NB4 (cell line): ENCODE results near the gene ERFL.

Experiments
- DNase-seq: peaks from one replicate; pipeline ENCODE4 v3.0.0; 2010; ENCODE audit warnings: low read depth
- H3K4me3 ChIP-seq: one replicate; pipeline ENCODE4 v1.5.1; 2011; ENCODE audit warnings: mild to moderate bottlenecking, low read depth, low read length, moderate library complexity
- MYC ChIP-seq: IDR thresholded peaks from 2 replicates; pipeline ENCODE4 v1.6.1; 2011; ENCODE audit warnings: low read depth, low read length
- POLR2A ChIP-seq: IDR thresholded peaks from 2 replicates; pipeline ENCODE4 v1.6.1; 2011; ENCODE audit warnings: mild to moderate bottlenecking; ENCODE audit not compliant: insufficient read length; ENCODE audit errors: extremely low read depth
- TF ChIP-seq, protein P1 (sequence below): IDR thresholded peaks from 2 replicates; pipeline ENCODE4 v1.6.1; 2011; ENCODE audit warnings: low read depth, low read length
- TF ChIP-seq, protein P2 (sequence below): IDR thresholded peaks from one replicate; pipeline ENCODE4 v1.5.1; 2012; ENCODE audit warnings: low read depth, low read length

The ERFL gene

DNA sequence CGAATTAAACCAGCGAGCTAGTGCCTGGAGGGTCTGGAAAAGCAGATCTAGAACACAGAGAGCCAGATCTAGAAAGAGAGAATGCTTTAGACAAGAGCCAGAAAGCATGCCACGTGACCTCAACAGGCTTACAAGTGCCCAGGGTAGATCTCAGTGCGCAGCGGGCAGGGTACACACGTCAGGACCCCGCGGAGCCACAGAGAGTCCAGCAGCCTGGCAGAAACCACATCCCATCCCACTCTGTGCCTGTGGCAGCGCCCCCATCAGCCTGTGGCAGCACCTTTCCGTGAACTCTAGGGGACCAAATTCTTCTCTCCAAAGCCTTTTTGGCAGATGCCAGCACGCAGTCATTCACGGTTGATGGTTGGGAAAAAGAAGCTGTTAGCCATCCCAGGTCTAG, 39.3 kb downstream of the ERFL start:
- H3K4me3 ChIP-seq, result no peak overlapping the region
- DNase-seq, result no peak
- TF ChIP-seq POLR2A, result no peak
- TF ChIP-seq, protein P1, sequence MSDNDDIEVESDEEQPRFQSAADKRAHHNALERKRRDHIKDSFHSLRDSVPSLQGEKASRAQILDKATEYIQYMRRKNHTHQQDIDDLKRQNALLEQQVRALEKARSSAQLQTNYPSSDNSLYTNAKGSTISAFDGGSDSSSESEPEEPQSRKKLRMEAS, result no peak
- TF ChIP-seq, protein P2, sequence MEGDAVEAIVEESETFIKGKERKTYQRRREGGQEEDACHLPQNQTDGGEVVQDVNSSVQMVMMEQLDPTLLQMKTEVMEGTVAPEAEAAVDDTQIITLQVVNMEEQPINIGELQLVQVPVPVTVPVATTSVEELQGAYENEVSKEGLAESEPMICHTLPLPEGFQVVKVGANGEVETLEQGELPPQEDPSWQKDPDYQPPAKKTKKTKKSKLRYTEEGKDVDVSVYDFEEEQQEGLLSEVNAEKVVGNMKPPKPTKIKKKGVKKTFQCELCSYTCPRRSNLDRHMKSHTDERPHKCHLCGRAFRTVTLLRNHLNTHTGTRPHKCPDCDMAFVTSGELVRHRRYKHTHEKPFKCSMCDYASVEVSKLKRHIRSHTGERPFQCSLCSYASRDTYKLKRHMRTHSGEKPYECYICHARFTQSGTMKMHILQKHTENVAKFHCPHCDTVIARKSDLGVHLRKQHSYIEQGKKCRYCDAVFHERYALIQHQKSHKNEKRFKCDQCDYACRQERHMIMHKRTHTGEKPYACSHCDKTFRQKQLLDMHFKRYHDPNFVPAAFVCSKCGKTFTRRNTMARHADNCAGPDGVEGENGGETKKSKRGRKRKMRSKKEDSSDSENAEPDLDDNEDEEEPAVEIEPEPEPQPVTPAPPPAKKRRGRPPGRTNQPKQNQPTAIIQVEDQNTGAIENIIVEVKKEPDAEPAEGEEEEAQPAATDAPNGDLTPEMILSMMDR, result no peak
- no peak for TF ChIP-seq MYC

- DNase-seq, result peak; percentile 28
- H3K4me3 ChIP-seq, result no peak overlapping the region
- TF ChIP-seq, protein P2, result no peak
- TF ChIP-seq MYC (no peak), POLR2A (no peak)
- TF ChIP-seq, protein P1, result no peak
Observed at GRCh38 chr19:41887711-41888382, 40.4 kb downstream of the ERFL start.

DNA sequence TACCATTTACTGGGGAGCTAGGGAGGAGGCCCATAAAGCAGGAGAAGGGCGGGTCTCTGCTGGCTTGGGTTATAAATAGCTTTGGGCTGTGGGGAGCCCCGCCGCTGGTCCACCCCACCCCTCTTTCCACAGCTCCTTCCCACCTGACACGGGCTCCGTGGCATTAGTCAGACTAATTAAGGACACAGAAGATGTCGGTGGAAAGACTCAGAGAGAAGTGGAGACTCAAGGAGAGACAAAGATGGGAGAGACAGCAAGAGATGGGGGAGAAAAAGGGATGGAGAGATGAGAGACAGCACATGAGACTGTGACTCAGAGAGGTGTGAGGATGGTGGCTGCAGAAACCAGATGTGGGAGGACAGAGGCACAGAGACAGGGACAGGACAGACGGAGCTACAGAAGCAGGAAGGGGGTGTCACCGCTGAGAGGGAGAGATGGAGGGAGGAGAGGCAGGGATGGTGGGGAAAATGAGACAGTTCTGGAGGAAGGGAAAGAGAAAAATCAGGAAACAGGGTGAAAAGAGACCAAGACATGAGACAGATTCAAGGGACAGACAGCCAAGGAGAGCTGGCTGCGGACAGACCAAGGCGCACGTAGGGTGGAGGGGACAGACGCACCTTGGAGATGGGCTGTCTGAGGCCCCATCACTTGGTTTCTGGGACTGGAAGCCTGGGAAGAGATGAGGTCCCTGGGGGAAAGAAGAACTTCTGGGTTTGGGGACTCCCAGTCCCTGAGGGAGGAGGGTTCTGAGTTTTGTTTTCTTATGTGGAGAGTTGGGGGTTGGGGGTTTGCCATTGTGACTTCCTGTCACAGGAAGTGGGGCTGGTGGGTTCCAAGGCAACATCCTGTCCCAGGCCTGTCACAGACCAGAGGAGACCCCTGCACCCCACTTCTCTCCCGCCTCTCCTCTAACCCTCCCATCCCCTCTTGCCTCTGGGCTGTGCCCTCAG, 41.2 kb downstream of the ERFL start:
- peak; percentile 56 for DNase-seq
- TF ChIP-seq MYC, result no peak
- TF ChIP-seq, protein P2, result no peak
- TF ChIP-seq POLR2A, result no peak
- TF ChIP-seq, protein P1, result no peak
- H3K4me3 ChIP-seq, result no peak overlapping the region

DNA sequence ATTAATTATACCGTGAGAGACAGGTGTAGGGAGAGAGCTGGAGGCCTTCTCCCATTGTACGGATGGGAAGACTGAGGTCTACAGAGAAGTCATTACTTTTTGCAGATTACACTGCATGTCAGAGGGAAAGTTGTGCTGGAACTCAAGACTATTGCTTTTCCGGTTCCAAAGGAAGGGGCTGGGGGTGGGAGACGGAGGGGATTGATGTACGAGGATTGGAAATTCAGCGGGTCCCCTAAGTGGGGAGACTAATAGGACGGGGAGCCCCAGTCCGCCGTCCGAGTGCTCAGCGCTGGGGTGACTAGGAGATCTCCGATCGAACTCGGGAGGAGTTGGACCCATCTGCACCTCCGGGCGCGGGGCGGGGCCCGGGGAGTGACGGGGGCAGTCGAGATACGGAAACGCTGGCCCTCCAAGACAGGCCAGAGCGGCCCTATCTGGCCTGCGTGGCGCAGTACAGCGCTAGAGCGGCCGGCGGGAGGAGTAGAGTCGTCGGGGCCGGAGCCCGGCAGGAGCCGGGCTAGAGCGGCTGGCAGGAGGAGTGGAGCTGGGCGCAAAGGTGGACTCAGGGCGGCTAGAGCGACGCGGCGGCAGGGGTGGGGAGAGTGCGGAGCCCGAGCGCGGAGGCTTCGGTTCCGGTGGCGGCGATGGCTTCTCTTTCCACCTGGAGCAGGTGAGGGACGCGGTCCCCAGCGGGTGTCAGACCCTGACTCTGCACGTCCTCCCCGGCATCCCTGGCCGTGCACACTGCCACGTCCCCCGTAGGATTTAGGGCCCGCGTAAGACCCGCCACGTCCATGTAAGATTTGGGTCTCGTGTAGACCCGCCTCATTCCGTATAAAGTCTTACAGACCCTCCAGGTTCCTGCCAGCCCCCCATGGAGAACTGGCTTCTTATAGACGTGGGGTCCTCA, 44.2 kb downstream of the ERFL start:
- peak; percentile 93 for DNase-seq
- peak overlapping the region; percentile 91 for H3K4me3 ChIP-seq
- TF ChIP-seq, protein P2, result no peak
- 0 out of 2 replicates have a peak, but pooled peaks have one; percentile 23 for TF ChIP-seq MYC
- peak; percentile 55 for TF ChIP-seq POLR2A
- TF ChIP-seq, protein P1, result no peak

DNA sequence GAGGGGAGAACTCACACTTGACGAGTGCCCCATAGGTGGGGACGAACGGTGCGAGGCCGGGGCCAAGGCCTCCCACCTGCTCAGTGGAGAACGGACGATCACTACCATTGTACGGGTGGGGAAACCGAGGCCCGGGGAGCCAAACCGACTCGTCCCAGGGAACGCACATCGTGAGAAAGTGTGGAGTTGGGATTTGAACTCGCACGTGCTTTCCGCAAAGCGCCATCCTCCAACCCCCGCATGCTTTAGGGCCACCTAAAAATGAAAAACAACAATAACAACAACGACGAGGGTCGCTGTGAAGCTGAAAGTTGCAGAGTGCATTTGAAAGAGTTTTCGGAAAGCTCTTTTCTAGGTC, 44.8 kb downstream of the ERFL start:
- H3K4me3 ChIP-seq, result peak overlapping the region; percentile 91
- TF ChIP-seq MYC, result 0 out of 2 replicates have a peak, but pooled peaks have one; percentile 60
- TF ChIP-seq, protein P2, result no peak
- TF ChIP-seq, protein P1, result peak; percentile 82
- DNase-seq, result no peak
